Breast epithelium (tissue), 3 donors: ENCODE data around the gene MSANTD1.

Experiments
- POLR2A ChIP-seq: fragments of 450-650 bp; IDR thresholded peaks from one replicate; pipeline ENCODE4 v1.6.1; 2016; ENCODE audit warnings: antibody characterized with exemption, mild to moderate bottlenecking, moderate library complexity
- POLR2AphosphoS5 ChIP-seq, 3 donors: sonication (generic); formaldehyde crosslinking; IDR thresholded peaks; one replicate each; pipeline ENCODE4 v1.6.1; 2017; ENCODE audit warnings: antibody characterized with exemption in 3 of 3
- TF ChIP-seq, protein P1 (sequence below), 3 donors: fragments of 450-650 bp; IDR thresholded peaks; one replicate each; pipeline ENCODE4 v1.5.1; 2016 to 2017; ENCODE audit warnings: antibody characterized with exemption in 3 of 3, mild to moderate bottlenecking in 3 of 3, moderate library complexity in 3 of 3

GRCh38 chr4:3223346-3223745 lies 25.6 kb upstream of the MSANTD1 start:
- TF ChIP-seq POLR2A (no peak), POLR2AphosphoS5 (IDR thresholded peaks at IDR 0.05) (no peak)
- TF ChIP-seq, protein P1, sequence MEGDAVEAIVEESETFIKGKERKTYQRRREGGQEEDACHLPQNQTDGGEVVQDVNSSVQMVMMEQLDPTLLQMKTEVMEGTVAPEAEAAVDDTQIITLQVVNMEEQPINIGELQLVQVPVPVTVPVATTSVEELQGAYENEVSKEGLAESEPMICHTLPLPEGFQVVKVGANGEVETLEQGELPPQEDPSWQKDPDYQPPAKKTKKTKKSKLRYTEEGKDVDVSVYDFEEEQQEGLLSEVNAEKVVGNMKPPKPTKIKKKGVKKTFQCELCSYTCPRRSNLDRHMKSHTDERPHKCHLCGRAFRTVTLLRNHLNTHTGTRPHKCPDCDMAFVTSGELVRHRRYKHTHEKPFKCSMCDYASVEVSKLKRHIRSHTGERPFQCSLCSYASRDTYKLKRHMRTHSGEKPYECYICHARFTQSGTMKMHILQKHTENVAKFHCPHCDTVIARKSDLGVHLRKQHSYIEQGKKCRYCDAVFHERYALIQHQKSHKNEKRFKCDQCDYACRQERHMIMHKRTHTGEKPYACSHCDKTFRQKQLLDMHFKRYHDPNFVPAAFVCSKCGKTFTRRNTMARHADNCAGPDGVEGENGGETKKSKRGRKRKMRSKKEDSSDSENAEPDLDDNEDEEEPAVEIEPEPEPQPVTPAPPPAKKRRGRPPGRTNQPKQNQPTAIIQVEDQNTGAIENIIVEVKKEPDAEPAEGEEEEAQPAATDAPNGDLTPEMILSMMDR (IDR thresholded peaks at IDR 0.05), result no peak
